HG03280 (cell line): ENCODE data around the gene PPP1R9B.

Experiments
- ATAC-seq: cut with Tn5 transposase; IDR thresholded peaks from one replicate; pipeline ENCODE4 v1.9.1; 2021; ENCODE audit warnings: mild to moderate bottlenecking, moderate library complexity; ENCODE audit not compliant: unreplicated experiment

PPP1R9B gene

DNA sequence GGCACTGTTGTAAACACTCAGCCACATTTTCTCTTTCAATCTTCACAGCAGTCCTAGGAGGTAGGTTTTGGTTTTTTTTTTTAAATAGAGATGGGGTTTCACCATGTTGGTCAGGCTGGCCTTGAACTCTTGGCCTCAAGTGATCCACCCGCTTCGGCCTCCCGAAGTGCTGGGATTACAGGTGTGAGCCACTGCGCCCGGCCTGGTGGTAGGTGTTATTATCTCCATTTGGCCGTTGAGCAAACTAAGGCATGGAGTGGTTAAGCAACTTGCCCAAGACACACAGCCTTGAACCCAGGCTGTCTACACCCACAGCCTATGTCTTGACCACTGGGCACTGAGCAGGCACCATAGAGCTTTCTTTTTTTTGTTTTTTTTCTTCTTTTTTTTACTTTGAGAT, 24.0 kb upstream of the PPP1R9B start:
- no peak for ATAC-seq

DNA sequence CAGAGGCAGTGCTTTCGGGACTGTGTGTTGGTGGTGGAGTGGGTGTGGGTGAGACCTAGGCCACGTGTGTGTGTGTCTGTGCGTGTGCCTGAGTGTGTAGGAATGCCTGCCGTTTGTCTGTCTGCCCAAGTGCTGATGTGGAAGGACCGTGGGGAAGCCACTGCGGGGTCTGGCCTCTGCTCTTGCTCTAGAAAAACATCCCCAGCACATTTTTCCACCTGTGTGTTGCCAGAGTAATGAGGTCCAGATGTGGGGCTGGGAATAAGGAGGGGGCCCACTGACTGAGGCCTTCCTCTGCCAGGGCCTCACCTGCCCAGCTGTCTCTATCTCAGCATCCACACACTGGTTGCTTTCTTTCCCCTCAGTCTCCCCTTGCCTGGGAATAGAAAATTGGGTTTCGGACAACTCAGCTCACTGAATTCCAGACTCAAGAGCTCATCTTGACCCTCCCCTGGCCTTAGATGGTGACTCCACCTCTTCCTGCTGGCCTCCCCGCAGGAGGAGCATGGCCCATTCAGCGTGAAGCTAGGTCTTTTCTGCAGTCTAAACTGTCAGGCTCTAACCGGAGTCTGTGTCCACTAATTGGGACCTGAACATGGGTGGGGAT, 23.0 kb upstream of the PPP1R9B start:
- no peak for ATAC-seq

DNA sequence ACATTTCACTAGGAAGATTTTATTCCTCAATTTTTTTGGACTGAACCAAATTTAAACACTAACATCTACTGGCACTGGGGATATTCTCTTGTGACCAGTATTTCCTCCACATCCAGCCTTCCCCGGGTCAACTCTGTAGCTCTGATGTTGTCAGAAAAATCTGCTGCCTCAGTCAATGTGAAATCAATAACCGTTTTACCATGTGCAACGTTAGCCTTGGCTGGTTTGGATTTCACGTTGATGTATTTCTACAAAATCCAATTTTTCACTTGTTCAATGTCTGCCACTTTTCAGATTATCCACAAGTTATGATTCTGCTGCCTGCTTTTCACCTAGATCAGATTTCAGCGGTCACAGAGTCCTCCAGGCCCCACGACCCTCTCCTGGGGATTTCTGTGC, 22.5 kb upstream of the PPP1R9B start:
- ATAC-seq, result no peak

GRCh38 chr17:50172130-50172529, 21.7 kb upstream of the PPP1R9B start:
- no peak for ATAC-seq

DNA sequence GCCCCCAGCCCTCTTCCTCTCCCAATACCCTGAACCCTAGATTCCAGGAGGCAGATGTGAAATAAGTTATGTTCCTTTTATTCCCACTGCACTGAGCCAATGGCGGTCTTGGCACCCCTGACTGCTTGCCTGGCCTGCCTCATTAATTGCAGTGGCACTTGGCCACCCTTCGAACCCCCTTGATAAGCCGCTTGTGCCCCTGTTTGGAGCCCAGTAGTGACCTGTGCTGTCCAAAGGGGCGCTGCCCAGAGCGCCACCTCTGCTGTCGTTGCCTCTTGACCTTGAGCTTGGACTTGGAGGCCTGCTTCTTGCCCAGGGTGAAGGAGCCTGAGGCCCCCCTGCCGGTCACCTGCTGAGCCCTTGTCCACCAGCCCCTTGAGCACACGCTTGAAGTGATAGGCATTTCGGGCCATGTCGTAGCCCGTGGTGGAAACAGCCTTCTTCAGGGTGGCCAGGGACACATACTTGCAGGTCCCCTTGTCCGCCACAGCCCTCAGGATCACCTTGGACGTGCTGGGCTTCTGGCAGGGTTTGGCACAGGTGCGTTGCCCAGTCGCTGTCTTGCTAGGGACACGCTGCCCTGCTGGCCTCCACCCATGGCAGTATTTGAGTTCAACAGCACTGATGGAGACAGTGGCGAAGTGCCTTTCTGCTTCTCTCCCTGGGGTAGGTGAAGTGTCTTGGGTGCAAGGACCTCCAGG, 21.0 kb upstream of the PPP1R9B start:
- no peak for ATAC-seq

DNA sequence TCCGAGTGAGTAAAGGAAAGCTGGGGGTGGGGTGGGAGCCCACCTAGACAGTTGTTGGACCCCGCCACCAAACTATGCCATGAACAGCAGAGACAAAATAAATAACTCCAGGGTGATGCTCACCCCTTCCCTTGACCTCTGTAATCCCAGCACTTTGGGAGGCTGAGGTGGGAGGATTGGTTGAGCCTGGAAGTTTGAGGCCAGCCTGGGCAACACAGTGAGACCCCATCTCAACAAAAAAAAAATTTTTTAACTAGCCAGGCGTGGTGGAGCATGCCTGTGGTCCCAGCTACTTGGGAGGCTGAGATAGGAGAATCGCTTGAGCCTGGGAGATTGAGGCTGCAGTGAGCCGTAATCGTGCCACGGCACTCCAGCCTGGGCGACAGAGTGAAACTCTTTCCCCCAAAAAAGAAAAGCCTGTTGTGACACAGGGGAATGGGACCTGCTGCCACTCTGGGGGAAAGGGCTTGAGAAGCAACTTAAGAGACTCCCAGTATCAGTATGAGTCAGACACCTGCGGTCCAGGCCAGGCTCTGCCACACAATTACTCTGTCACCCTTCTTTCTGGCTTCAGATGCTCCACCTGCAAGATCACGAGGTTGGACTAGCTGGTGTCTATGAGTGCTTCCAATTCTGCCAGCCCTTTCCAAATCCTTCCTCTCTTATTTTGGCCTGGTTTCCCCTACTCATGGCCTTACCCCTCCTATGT, 20.3 kb upstream of the PPP1R9B start:
- no peak for ATAC-seq

- ATAC-seq, result no peak
Measured at GRCh38 chr17:50169881-50170459, 19.5 kb upstream of the PPP1R9B start.

- no peak for ATAC-seq
Measured at GRCh38 chr17:50169121-50169764, 18.8 kb upstream of the PPP1R9B start.

DNA sequence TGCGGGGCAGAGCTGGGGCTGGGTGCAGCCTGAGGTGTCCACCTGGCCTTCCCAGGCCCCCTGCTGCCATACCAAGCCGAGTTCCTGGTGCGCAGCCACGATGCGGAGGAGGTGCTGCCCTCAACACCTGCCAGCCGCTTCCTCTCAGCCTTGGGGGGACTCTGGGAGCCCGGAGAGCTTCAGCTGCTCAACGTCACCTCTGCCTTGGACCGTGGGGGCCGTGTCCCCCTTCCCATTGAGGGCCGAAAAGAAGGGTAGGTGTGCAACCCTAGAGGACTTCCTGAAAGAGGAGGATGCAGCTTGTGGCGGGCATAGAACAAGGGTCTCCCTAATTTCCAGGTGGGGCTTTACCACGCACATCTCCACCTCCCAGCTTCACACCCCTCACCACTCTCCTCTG, 17.8 kb upstream of the PPP1R9B start:
- ATAC-seq, result no peak

- ATAC-seq, result no peak
Measured at GRCh38 chr17:50167371-50167770, 16.9 kb upstream of the PPP1R9B start.

GRCh38 chr17:50166518-50167181, 16.2 kb upstream of the PPP1R9B start:
- ATAC-seq, result no peak

DNA sequence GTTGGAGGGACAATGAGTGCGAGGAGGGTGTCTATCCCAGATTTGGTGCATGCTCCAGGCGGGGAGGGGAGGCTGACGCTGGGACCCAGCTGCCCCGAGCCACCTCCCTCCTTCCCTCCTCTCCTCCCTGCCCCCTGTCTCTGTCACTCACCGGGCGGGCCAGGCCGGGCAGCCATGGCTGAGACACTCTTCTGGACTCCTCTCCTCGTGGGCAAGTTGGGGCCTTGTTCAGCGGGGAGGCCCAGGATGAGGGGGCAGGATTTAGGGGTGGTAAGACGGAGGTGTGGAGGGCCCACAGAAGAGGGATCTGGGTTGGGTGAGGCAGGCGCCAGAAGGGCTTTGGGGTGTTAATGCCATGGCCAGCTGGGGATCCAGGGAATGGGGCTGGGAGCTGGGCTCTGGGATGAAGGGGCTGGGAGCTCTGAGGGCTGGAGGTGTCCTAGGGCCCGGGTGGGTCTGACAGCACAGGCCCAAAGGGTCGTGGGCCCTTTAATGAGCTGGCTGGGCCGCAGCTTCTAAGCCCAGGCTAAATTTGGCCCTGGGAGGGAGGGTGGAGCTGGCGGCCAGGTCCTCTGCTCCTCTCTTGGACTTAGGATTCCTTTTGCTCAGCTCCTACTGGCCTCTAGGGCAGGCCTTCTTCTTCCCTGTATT, 15.5 kb upstream of the PPP1R9B start, which contains the start of gene SGCA:
Gene SGCA, plus strand, starts transcription at position 139 of the 651 bp plus-strand sequence. Its CDS starts 36 bp downstream, at position 175.
- ATAC-seq, result no peak

- no peak for ATAC-seq
Measured at GRCh38 chr17:50165466-50165865, 15.0 kb upstream of the PPP1R9B start.

GRCh38 chr17:50165066-50165465, 14.6 kb upstream of the PPP1R9B start:
- no peak for ATAC-seq

GRCh38 chr17:50164697-50164988, 14.2 kb upstream of the PPP1R9B start:
- ATAC-seq, result no peak

DNA sequence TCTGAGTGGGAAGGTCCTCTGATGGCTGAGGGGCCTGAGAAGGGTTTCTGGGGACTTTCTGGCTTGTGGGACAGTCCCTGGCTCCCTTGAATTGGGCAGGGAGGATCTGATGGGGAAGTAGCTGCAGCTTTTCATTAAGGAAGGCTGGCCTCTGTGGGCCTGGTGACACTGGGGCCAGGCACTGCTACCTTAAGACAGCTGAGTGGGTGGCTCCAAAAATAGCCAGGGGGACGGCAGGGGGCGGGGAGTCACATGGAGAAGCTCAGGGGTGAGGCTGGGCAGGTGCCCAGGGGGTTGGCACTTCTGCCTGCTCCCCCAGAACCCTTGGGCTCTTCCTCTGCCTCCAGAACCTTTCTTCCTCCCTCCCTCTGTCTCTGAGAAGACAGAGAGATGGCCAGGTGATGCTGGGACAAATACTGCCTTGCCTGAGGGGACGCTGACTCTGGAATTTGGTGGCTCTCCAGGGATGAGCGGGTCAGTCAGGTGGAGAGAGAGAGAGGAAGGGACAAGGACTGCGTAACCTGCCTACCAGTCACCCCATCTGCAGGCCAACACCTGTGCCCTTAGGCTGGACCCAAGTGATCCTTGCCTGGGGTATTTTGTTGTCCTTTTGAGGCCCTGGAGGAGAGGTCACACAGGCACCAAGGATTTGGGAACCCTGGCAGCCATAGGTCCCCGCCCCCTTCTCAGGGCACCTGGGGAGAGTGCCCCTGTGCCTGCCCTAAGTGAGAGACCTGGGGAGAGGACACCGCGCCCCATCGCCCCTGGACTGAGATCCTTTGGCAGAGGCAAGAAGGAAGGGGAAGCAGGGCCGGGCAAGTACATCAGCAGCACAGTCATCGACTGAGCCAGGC, 13.6 kb upstream of the PPP1R9B start:
- no peak for ATAC-seq

DNA sequence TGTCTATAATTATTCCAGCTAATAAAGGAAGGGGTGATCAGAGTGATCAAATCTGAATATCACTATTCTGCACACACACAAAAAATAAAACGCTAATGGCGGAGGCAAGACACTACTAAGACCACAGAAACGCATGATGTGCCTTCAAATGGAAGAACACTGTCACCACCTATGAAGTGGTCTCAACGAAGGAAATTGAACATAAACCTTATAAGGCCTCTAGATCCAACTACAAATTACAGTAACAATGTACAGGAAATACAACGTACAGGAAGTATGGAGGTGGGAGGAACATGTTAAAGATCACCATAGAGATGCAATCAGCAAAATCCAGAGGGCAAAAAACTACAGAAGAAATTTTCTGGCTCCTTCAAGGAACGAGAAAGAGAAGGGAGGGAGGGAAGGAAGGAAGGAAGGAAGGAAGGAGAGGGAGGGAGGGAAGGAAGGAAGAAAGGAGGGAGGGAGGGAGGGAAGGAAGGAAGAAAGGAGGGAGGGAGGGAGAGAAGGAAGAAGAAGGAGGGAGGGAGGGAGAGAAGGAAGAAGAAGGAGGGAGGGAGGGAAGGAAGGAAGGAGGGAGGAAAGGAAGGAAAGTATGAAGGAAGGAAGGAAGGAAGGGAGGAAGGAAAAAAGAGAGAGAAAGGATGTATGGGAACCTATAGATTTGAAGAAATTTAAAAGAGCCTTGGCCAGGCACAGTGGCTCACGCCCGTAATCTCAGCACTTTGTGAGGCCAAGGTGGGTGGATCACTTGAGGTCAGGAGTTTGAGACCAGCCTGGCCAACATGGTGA, 12.2 kb upstream of the PPP1R9B start:
- no peak for ATAC-seq

- no peak for ATAC-seq
Measured at GRCh38 chr17:50161911-50162288, 11.4 kb upstream of the PPP1R9B start.
